H9 (cell line): Measurements from ENCODE around the gene CREB3L2. TPM values are rescaled to one million over a fixed set of nuclear protein-coding genes. Genes with fewer than 3 reads are reported as not detected.

Experiments used
- DNase-seq: peaks from one replicate; pipeline ENCODE4 v3.0.0-alpha.2; 2017
- H2AFZ ChIP-seq: one replicate; pipeline ENCODE4 v1.6.1; 2013; ENCODE audit warnings: mild to moderate bottlenecking, low read length, control low read depth, moderate library complexity
- H2AK5ac ChIP-seq: 2 replicates; pipeline ENCODE4 v1.6.1; 2013; ENCODE audit warnings: low read length, control low read depth, mixed read lengths; ENCODE audit not compliant: insufficient read length
- H2BK120ac ChIP-seq: one replicate; pipeline ENCODE4 v1.6.1; 2013; ENCODE audit warnings: low read depth, mild to moderate bottlenecking, low read length, control low read depth, inconsistent platforms; ENCODE audit not compliant: poor library complexity, severe bottlenecking
- H2BK12ac ChIP-seq: 2 replicates; pipeline ENCODE4 v1.6.1; 2013; ENCODE audit warnings: low read length, control low read depth, mixed read lengths, low read depth; ENCODE audit not compliant: insufficient read length
- H2BK15ac ChIP-seq: 2 replicates; pipeline ENCODE4 v1.6.1; 2013; ENCODE audit warnings: low read depth, low read length, control low read depth
- H2BK20ac ChIP-seq: one replicate; pipeline ENCODE4 v1.6.1; 2013; ENCODE audit warnings: low read depth, mild to moderate bottlenecking, low read length, control low read depth, inconsistent platforms; ENCODE audit not compliant: poor library complexity, severe bottlenecking
- H2BK5ac ChIP-seq: 2 replicates; pipeline ENCODE4 v1.6.1; 2013; ENCODE audit warnings: low read length, control low read depth, mixed read lengths; ENCODE audit not compliant: insufficient read length
- H3K14ac ChIP-seq: 2 replicates; pipeline ENCODE4 v1.6.1; 2013; ENCODE audit warnings: low read length, control low read depth; ENCODE audit not compliant: insufficient read depth
- H3K18ac ChIP-seq: 2 replicates; pipeline ENCODE4 v1.6.1; 2013; ENCODE audit warnings: low read depth, mild to moderate bottlenecking, mixed read lengths, low read length, control low read depth; ENCODE audit not compliant: insufficient read length
- H3K23ac ChIP-seq: 2 replicates; pipeline ENCODE4 v1.6.1; 2013; ENCODE audit warnings: low read length, control low read depth, mixed read lengths, low read depth; ENCODE audit not compliant: insufficient read length
- H3K23me2 ChIP-seq: 2 replicates; pipeline ENCODE4 v1.6.1; 2013; ENCODE audit warnings: low read depth, mild to moderate bottlenecking, mixed read lengths, low read length, control low read depth; ENCODE audit not compliant: insufficient read length, poor library complexity, severe bottlenecking
- H3K27ac ChIP-seq: 2 replicates; pipeline ENCODE4 v1.5.1; 2013; ENCODE audit warnings: low read length, control low read depth, mixed read lengths, low read depth; ENCODE audit not compliant: insufficient read length
- H3K27me3 ChIP-seq: 2 replicates; pipeline ENCODE4 v1.6.1; 2013; ENCODE audit warnings: low read length, control low read depth, inconsistent platforms; ENCODE audit not compliant: insufficient read depth
- H3K4ac ChIP-seq: 2 replicates; pipeline ENCODE4 v1.6.1; 2013; ENCODE audit warnings: low read depth, mild to moderate bottlenecking, control low read depth, inconsistent platforms, low read length, moderate library complexity
- H3K4me1 ChIP-seq: 2 replicates; pipeline ENCODE4 v1.6.1; 2013; ENCODE audit warnings: low read length, control low read depth, inconsistent platforms; ENCODE audit not compliant: insufficient read depth
- H3K4me2 ChIP-seq: 2 replicates; pipeline ENCODE4 v1.6.1; 2013; ENCODE audit warnings: low read length, control low read depth, mixed read lengths; ENCODE audit not compliant: insufficient read length, insufficient read depth
- H3K56ac ChIP-seq: 2 replicates; pipeline ENCODE4 v1.6.1; 2013; ENCODE audit warnings: low read depth, mild to moderate bottlenecking, mixed read lengths, low read length, control low read depth; ENCODE audit not compliant: insufficient read length
- H3K79me1 ChIP-seq: 2 replicates; pipeline ENCODE4 v1.6.1; 2013; ENCODE audit warnings: low read depth, mild to moderate bottlenecking, moderate library complexity, low read length, control low read depth, inconsistent platforms; ENCODE audit not compliant: insufficient read depth, poor library complexity, severe bottlenecking
- H3K79me2 ChIP-seq: 2 replicates; pipeline ENCODE4 v1.6.1; 2013; ENCODE audit warnings: low read length, control low read depth, inconsistent platforms; ENCODE audit not compliant: insufficient read depth
- H3K9ac ChIP-seq: 2 replicates; pipeline ENCODE4 v1.6.1; 2013; ENCODE audit warnings: low read length, control low read depth, mixed read lengths; ENCODE audit not compliant: insufficient read length; ENCODE audit errors: extremely low read depth
- H3K9me3 ChIP-seq: one replicate; pipeline ENCODE4 v1.6.1; 2013; ENCODE audit warnings: low read depth, low read length, inconsistent platforms; ENCODE audit not compliant: control insufficient read depth
- H3T11ph ChIP-seq: one replicate; pipeline ENCODE4 v1.6.1; 2013; ENCODE audit warnings: mild to moderate bottlenecking, low read length, control low read depth, inconsistent platforms
- H4K20me1 ChIP-seq: one replicate; pipeline ENCODE4 v1.6.1; 2013; ENCODE audit not compliant: control insufficient read depth, insufficient read length, insufficient read depth
- H4K5ac ChIP-seq: 2 replicates; pipeline ENCODE4 v1.6.1; 2013; ENCODE audit warnings: low read depth, mild to moderate bottlenecking, mixed read lengths, low read length, control low read depth; ENCODE audit not compliant: insufficient read length
- H4K8ac ChIP-seq: replicated peaks from 2 replicates; pipeline ENCODE4 v1.6.1; 2013; ENCODE audit warnings: low read length, control low read depth, mixed read lengths, low read depth; ENCODE audit not compliant: insufficient read length
- H4K91ac ChIP-seq: 2 replicates; pipeline ENCODE4 v1.6.1; 2013; ENCODE audit warnings: low read depth, mild to moderate bottlenecking, moderate library complexity, mixed read lengths, low read length, control low read depth; ENCODE audit not compliant: insufficient read length
- H3K27ac Mint-ChIP-seq, 3 experiments: 2 replicates in 2 of 3; 3 replicates in 1 of 3; pipeline ENCODE4 v1.8.0; 2020 to 2021; ENCODE audit warnings: mixed read lengths in 3 of 3, mild to moderate bottlenecking in 1 of 3, moderate library complexity in 1 of 3
- H3K27me3 Mint-ChIP-seq: 2 replicates; pipeline ENCODE4 v1.8.0; 2021; ENCODE audit warnings: low read depth, mild to moderate bottlenecking, moderate library complexity, mixed read lengths
- H3K36me3 Mint-ChIP-seq, 3 experiments: 2 replicates in 2 of 3; 3 replicates in 1 of 3; pipeline ENCODE4 v1.8.0; 2020 to 2021; ENCODE audit warnings: low read depth in 3 of 3, mixed read lengths in 3 of 3; ENCODE audit not compliant: insufficient read depth in 1 of 3
- H3K4me1 Mint-ChIP-seq, 2 experiments: 2 replicates each; pipeline ENCODE4 v1.8.0; 2020; ENCODE audit warnings: mixed read lengths in 2 of 2
- H3K4me3 Mint-ChIP-seq, 2 experiments: 2 replicates in 1 of 2; 3 replicates in 1 of 2; pipeline ENCODE4 v1.8.0; 2020 to 2021; ENCODE audit warnings: mild to moderate bottlenecking in 2 of 2, mixed read lengths in 2 of 2, moderate library complexity in 1 of 2
- H3K9me3 Mint-ChIP-seq, 2 experiments: 2 replicates in 1 of 2; 3 replicates in 1 of 2; pipeline ENCODE4 v1.8.0; 2020; ENCODE audit warnings: mild to moderate bottlenecking in 2 of 2, mixed read lengths in 2 of 2, moderate library complexity in 1 of 2
- WGBS: extraction: QIAGEN DNeasy Blood & Tissue Kit; methylation state at CpG from one replicate; pipeline ENCODE4 v1.1.7; 2013; ENCODE audit warnings: missing lambda C conversion rate, low lambda C conversion rate, mixed read lengths; ENCODE audit not compliant: insufficient read length; ENCODE audit errors: extremely low coverage; 5-methylcytosine and 5-hydroxymethylcytosine counted together
- total RNA-seq: library from RNA; stranded (reverse); gene quantifications from 2 replicates; pipeline ENCODE4 v1.2.1, GENCODE V29; 2021
- TF ChIP-seq, protein P1 (sequence below): fragments of 200-600 bp; sonication (generic); conservative IDR thresholded peaks from 3 replicates; pipeline ENCODE4 v1.8.0; 2021; ENCODE audit warnings: antibody characterized with exemption, mild to moderate bottlenecking

CREB3L2 gene
- total RNA-seq, 1 experiment from 2014 or later = 60.7 TPM

GRCh38 chr7:138004936-138005335 lies 3.0 kb upstream of the CREB3L2 start:
- WGBS = no CpG with 5 or more reads among the region's 4 CpGs
- Histone ChIP-seq H4K5ac (no peak overlapping the region), H3K23ac (no peak overlapping the region), H3K79me1 (no peaks in the 10 kb centered on the region), H3K14ac (no peak overlapping the region), H3K4me1 (peaks cover under 1% of the 10 kb centered on the region; the same call in 1 of the 2 replicates), H2BK12ac (no peak overlapping the region), H2BK5ac (no peak overlapping the region), H3K79me2 (peaks cover 8% of the 10 kb centered on the region; the same call in 1 of the 2 replicates), H3T11ph (no peak overlapping the region), H3K56ac (no peak overlapping the region), H3K18ac (no peak overlapping the region), H2BK20ac (no peak overlapping the region), H4K91ac (no peak overlapping the region), H3K27ac (no peak overlapping the region), H3K9ac (no peak overlapping the region), H2AK5ac (no peak overlapping the region), H3K27me3 (no peaks in the 10 kb centered on the region), H4K20me1 (no peaks in the 10 kb centered on the region), H2AFZ (no peak overlapping the region), H3K4ac (no peak overlapping the region), H3K4me2 (no peak overlapping the region), H4K8ac (no peak overlapping the region), H3K23me2 (peaks cover 14% of the 10 kb centered on the region), H3K9me3 (no peaks in the 10 kb centered on the region), H2BK15ac (no peak overlapping the region), H2BK120ac (no peak overlapping the region)
- no peak overlapping the region for H3K4me3 Mint-ChIP-seq
- H3K36me3 Mint-ChIP-seq = no peaks in the 10 kb centered on the region
- no peaks in the 10 kb centered on the region for H3K27me3 Mint-ChIP-seq
- H3K4me1 Mint-ChIP-seq = peaks cover 19 to 22% of the 10 kb centered on the region in 2 experiments
- TF ChIP-seq, protein P1, sequence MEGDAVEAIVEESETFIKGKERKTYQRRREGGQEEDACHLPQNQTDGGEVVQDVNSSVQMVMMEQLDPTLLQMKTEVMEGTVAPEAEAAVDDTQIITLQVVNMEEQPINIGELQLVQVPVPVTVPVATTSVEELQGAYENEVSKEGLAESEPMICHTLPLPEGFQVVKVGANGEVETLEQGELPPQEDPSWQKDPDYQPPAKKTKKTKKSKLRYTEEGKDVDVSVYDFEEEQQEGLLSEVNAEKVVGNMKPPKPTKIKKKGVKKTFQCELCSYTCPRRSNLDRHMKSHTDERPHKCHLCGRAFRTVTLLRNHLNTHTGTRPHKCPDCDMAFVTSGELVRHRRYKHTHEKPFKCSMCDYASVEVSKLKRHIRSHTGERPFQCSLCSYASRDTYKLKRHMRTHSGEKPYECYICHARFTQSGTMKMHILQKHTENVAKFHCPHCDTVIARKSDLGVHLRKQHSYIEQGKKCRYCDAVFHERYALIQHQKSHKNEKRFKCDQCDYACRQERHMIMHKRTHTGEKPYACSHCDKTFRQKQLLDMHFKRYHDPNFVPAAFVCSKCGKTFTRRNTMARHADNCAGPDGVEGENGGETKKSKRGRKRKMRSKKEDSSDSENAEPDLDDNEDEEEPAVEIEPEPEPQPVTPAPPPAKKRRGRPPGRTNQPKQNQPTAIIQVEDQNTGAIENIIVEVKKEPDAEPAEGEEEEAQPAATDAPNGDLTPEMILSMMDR = no peak
- H3K9me3 Mint-ChIP-seq = no peaks in the 10 kb centered on the region; a peak in 2 of 5 replicates
- no peak for DNase-seq
- H3K27ac Mint-ChIP-seq = no peak overlapping the region
